ENCODE results near the gene SUGP2.

The SUGP2 gene

GRCh38 chr19:19053508-19054314 is 20.4 kb upstream of the SUGP2 start:
- no peak for TF ChIP-seq FOXM1 (IDR thresholded peaks at IDR 0.05; ENCODE audit: borderline replicate concordance, low read depth)
- TF ChIP-seq RAD21 (IDR thresholded peaks at IDR 0.05; ENCODE audit: low read depth), result peak; percentile 73

- TF ChIP-seq MAX (IDR thresholded peaks at IDR 0.05), result no peak
- no peak for TF ChIP-seq YY1 (IDR thresholded peaks at IDR 0.05; ENCODE audit: low read depth)
- TF ChIP-seq USF1 (IDR thresholded peaks at IDR 0.05), result no peak
- TF ChIP-seq TCF12 (IDR thresholded peaks at IDR 0.05; ENCODE audit: low read depth), result no peak
- no peak for TF ChIP-seq CREB1 (IDR thresholded peaks at IDR 0.05; ENCODE audit: low read depth)
- TF ChIP-seq ZBTB7A (IDR thresholded peaks at IDR 0.05; ENCODE audit: low read depth), result no peak
- TF ChIP-seq CEBPB (IDR thresholded peaks at IDR 0.05), result no peak
- TF ChIP-seq REST (IDR thresholded peaks at IDR 0.05; ENCODE audit: low read depth), result no peak
- TF ChIP-seq EGR1 (IDR thresholded peaks at IDR 0.05), result no peak
- TF ChIP-seq EP300 (IDR thresholded peaks at IDR 0.05; ENCODE audit: borderline replicate concordance), result no peak
- no peak for TF ChIP-seq TAF1 (IDR thresholded peaks at IDR 0.05; ENCODE audit: low read depth)
- no peak for TF ChIP-seq TEAD4 (IDR thresholded peaks at IDR 0.05)
- TF ChIP-seq NFIC (IDR thresholded peaks at IDR 0.05), result no peak
- TF ChIP-seq FOXM1 (IDR thresholded peaks at IDR 0.05; ENCODE audit: borderline replicate concordance, low read depth), result no peak
- TF ChIP-seq RAD21 (IDR thresholded peaks at IDR 0.05; ENCODE audit: low read depth), result no peak
These were observed 19.6 kb upstream of the SUGP2 start for GRCh38 chr19:19052921-19053320.

- TF ChIP-seq CEBPB (IDR thresholded peaks at IDR 0.05), result no peak
- no peak for TF ChIP-seq YY1 (IDR thresholded peaks at IDR 0.05; ENCODE audit: low read depth)
- no peak for TF ChIP-seq RAD21 (IDR thresholded peaks at IDR 0.05; ENCODE audit: low read depth)
- TF ChIP-seq EGR1 (IDR thresholded peaks at IDR 0.05), result no peak
- TF ChIP-seq REST (IDR thresholded peaks at IDR 0.05; ENCODE audit: low read depth), result no peak
These were observed 18.3 kb upstream of the SUGP2 start for GRCh38 chr19:19051478-19052213.

GRCh38 chr19:19050731-19051130 is 17.4 kb upstream of the SUGP2 start:
- TF ChIP-seq ZBTB7A (IDR thresholded peaks at IDR 0.05; ENCODE audit: low read depth), result no peak
- TF ChIP-seq TAF1 (IDR thresholded peaks at IDR 0.05; ENCODE audit: low read depth), result no peak
- no peak for TF ChIP-seq EP300 (IDR thresholded peaks at IDR 0.05; ENCODE audit: borderline replicate concordance)
- TF ChIP-seq CEBPB (IDR thresholded peaks at IDR 0.05), result no peak
- no peak for TF ChIP-seq REST (IDR thresholded peaks at IDR 0.05; ENCODE audit: low read depth)
- no peak for TF ChIP-seq CREB1 (IDR thresholded peaks at IDR 0.05; ENCODE audit: low read depth)
- TF ChIP-seq FOXM1 (IDR thresholded peaks at IDR 0.05; ENCODE audit: borderline replicate concordance, low read depth), result no peak
- no peak for TF ChIP-seq EGR1 (IDR thresholded peaks at IDR 0.05)

GRCh38 chr19:19050104-19050503 is 16.8 kb upstream of the SUGP2 start:
- TF ChIP-seq NFIC (IDR thresholded peaks at IDR 0.05) (no peak), ZBTB7A (IDR thresholded peaks at IDR 0.05; ENCODE audit: low read depth) (no peak), CREB1 (IDR thresholded peaks at IDR 0.05; ENCODE audit: low read depth) (no peak)

All from Ishikawa (cell line).